H9 (cell line): ENCODE data around the gene PRPF40B. TPM values are rescaled to one million over a fixed set of nuclear protein-coding genes. Genes with fewer than 3 reads are reported as not detected.

ENCODE experiments used
- DNase-seq: peaks from one replicate; pipeline ENCODE4 v3.0.0-alpha.2; 2017
- H2AFZ ChIP-seq: one replicate; pipeline ENCODE4 v1.6.1; 2013; ENCODE audit warnings: mild to moderate bottlenecking, low read length, control low read depth, moderate library complexity
- H2AK5ac ChIP-seq: 2 replicates; pipeline ENCODE4 v1.6.1; 2013; ENCODE audit warnings: low read length, control low read depth, mixed read lengths; ENCODE audit not compliant: insufficient read length
- H2BK120ac ChIP-seq: one replicate; pipeline ENCODE4 v1.6.1; 2013; ENCODE audit warnings: low read depth, mild to moderate bottlenecking, low read length, control low read depth, inconsistent platforms; ENCODE audit not compliant: poor library complexity, severe bottlenecking
- H2BK12ac ChIP-seq: 2 replicates; pipeline ENCODE4 v1.6.1; 2013; ENCODE audit warnings: low read length, control low read depth, mixed read lengths, low read depth; ENCODE audit not compliant: insufficient read length
- H2BK15ac ChIP-seq: 2 replicates; pipeline ENCODE4 v1.6.1; 2013; ENCODE audit warnings: low read depth, low read length, control low read depth
- H2BK20ac ChIP-seq: one replicate; pipeline ENCODE4 v1.6.1; 2013; ENCODE audit warnings: low read depth, mild to moderate bottlenecking, low read length, control low read depth, inconsistent platforms; ENCODE audit not compliant: poor library complexity, severe bottlenecking
- H2BK5ac ChIP-seq: 2 replicates; pipeline ENCODE4 v1.6.1; 2013; ENCODE audit warnings: low read length, control low read depth, mixed read lengths; ENCODE audit not compliant: insufficient read length
- H3K14ac ChIP-seq: 2 replicates; pipeline ENCODE4 v1.6.1; 2013; ENCODE audit warnings: low read length, control low read depth; ENCODE audit not compliant: insufficient read depth
- H3K18ac ChIP-seq: 2 replicates; pipeline ENCODE4 v1.6.1; 2013; ENCODE audit warnings: low read depth, mild to moderate bottlenecking, mixed read lengths, low read length, control low read depth; ENCODE audit not compliant: insufficient read length
- H3K23ac ChIP-seq: 2 replicates; pipeline ENCODE4 v1.6.1; 2013; ENCODE audit warnings: low read length, control low read depth, mixed read lengths, low read depth; ENCODE audit not compliant: insufficient read length
- H3K23me2 ChIP-seq: 2 replicates; pipeline ENCODE4 v1.6.1; 2013; ENCODE audit warnings: low read depth, mild to moderate bottlenecking, mixed read lengths, low read length, control low read depth; ENCODE audit not compliant: insufficient read length, poor library complexity, severe bottlenecking
- H3K27ac ChIP-seq: 2 replicates; pipeline ENCODE4 v1.5.1; 2013; ENCODE audit warnings: low read length, control low read depth, mixed read lengths, low read depth; ENCODE audit not compliant: insufficient read length
- H3K27me3 ChIP-seq: 2 replicates; pipeline ENCODE4 v1.6.1; 2013; ENCODE audit warnings: low read length, control low read depth, inconsistent platforms; ENCODE audit not compliant: insufficient read depth
- H3K4ac ChIP-seq: 2 replicates; pipeline ENCODE4 v1.6.1; 2013; ENCODE audit warnings: low read depth, mild to moderate bottlenecking, control low read depth, inconsistent platforms, low read length, moderate library complexity
- H3K4me1 ChIP-seq: 2 replicates; pipeline ENCODE4 v1.6.1; 2013; ENCODE audit warnings: low read length, control low read depth, inconsistent platforms; ENCODE audit not compliant: insufficient read depth
- H3K4me2 ChIP-seq: 2 replicates; pipeline ENCODE4 v1.6.1; 2013; ENCODE audit warnings: low read length, control low read depth, mixed read lengths; ENCODE audit not compliant: insufficient read length, insufficient read depth
- H3K56ac ChIP-seq: 2 replicates; pipeline ENCODE4 v1.6.1; 2013; ENCODE audit warnings: low read depth, mild to moderate bottlenecking, mixed read lengths, low read length, control low read depth; ENCODE audit not compliant: insufficient read length
- H3K79me1 ChIP-seq: 2 replicates; pipeline ENCODE4 v1.6.1; 2013; ENCODE audit warnings: low read depth, mild to moderate bottlenecking, moderate library complexity, low read length, control low read depth, inconsistent platforms; ENCODE audit not compliant: insufficient read depth, poor library complexity, severe bottlenecking
- H3K79me2 ChIP-seq: 2 replicates; pipeline ENCODE4 v1.6.1; 2013; ENCODE audit warnings: low read length, control low read depth, inconsistent platforms; ENCODE audit not compliant: insufficient read depth
- H3K9ac ChIP-seq: 2 replicates; pipeline ENCODE4 v1.6.1; 2013; ENCODE audit warnings: low read length, control low read depth, mixed read lengths; ENCODE audit not compliant: insufficient read length; ENCODE audit errors: extremely low read depth
- H3K9me3 ChIP-seq: one replicate; pipeline ENCODE4 v1.6.1; 2013; ENCODE audit warnings: low read depth, low read length, inconsistent platforms; ENCODE audit not compliant: control insufficient read depth
- H3T11ph ChIP-seq: one replicate; pipeline ENCODE4 v1.6.1; 2013; ENCODE audit warnings: mild to moderate bottlenecking, low read length, control low read depth, inconsistent platforms
- H4K20me1 ChIP-seq: one replicate; pipeline ENCODE4 v1.6.1; 2013; ENCODE audit not compliant: control insufficient read depth, insufficient read length, insufficient read depth
- H4K5ac ChIP-seq: 2 replicates; pipeline ENCODE4 v1.6.1; 2013; ENCODE audit warnings: low read depth, mild to moderate bottlenecking, mixed read lengths, low read length, control low read depth; ENCODE audit not compliant: insufficient read length
- H4K8ac ChIP-seq: replicated peaks from 2 replicates; pipeline ENCODE4 v1.6.1; 2013; ENCODE audit warnings: low read length, control low read depth, mixed read lengths, low read depth; ENCODE audit not compliant: insufficient read length
- H4K91ac ChIP-seq: 2 replicates; pipeline ENCODE4 v1.6.1; 2013; ENCODE audit warnings: low read depth, mild to moderate bottlenecking, moderate library complexity, mixed read lengths, low read length, control low read depth; ENCODE audit not compliant: insufficient read length
- H3K27ac Mint-ChIP-seq, 3 experiments: 2 replicates in 2 of 3; 3 replicates in 1 of 3; pipeline ENCODE4 v1.8.0; 2020 to 2021; ENCODE audit warnings: mixed read lengths in 3 of 3, mild to moderate bottlenecking in 1 of 3, moderate library complexity in 1 of 3
- H3K27me3 Mint-ChIP-seq: 2 replicates; pipeline ENCODE4 v1.8.0; 2021; ENCODE audit warnings: low read depth, mild to moderate bottlenecking, moderate library complexity, mixed read lengths
- H3K36me3 Mint-ChIP-seq, 3 experiments: 2 replicates in 2 of 3; 3 replicates in 1 of 3; pipeline ENCODE4 v1.8.0; 2020 to 2021; ENCODE audit warnings: low read depth in 3 of 3, mixed read lengths in 3 of 3; ENCODE audit not compliant: insufficient read depth in 1 of 3
- H3K4me1 Mint-ChIP-seq, 2 experiments: 2 replicates each; pipeline ENCODE4 v1.8.0; 2020; ENCODE audit warnings: mixed read lengths in 2 of 2
- H3K4me3 Mint-ChIP-seq, 2 experiments: 2 replicates in 1 of 2; 3 replicates in 1 of 2; pipeline ENCODE4 v1.8.0; 2020 to 2021; ENCODE audit warnings: mild to moderate bottlenecking in 2 of 2, mixed read lengths in 2 of 2, moderate library complexity in 1 of 2
- H3K9me3 Mint-ChIP-seq, 2 experiments: 2 replicates in 1 of 2; 3 replicates in 1 of 2; pipeline ENCODE4 v1.8.0; 2020; ENCODE audit warnings: mild to moderate bottlenecking in 2 of 2, mixed read lengths in 2 of 2, moderate library complexity in 1 of 2
- WGBS: extraction: QIAGEN DNeasy Blood & Tissue Kit; methylation state at CpG from one replicate; pipeline ENCODE4 v1.1.7; 2013; ENCODE audit warnings: missing lambda C conversion rate, low lambda C conversion rate, mixed read lengths; ENCODE audit not compliant: insufficient read length; ENCODE audit errors: extremely low coverage; 5-methylcytosine and 5-hydroxymethylcytosine counted together
- total RNA-seq: library from RNA; stranded (reverse); gene quantifications from 2 replicates; pipeline ENCODE4 v1.2.1, GENCODE V29; 2021
- TF ChIP-seq, protein P1 (sequence below): fragments of 200-600 bp; sonication (generic); conservative IDR thresholded peaks from 3 replicates; pipeline ENCODE4 v1.8.0; 2021; ENCODE audit warnings: antibody characterized with exemption, mild to moderate bottlenecking

The PRPF40B gene
- total RNA-seq, 1 experiment from 2014 or later = 19.0 TPM

DNA sequence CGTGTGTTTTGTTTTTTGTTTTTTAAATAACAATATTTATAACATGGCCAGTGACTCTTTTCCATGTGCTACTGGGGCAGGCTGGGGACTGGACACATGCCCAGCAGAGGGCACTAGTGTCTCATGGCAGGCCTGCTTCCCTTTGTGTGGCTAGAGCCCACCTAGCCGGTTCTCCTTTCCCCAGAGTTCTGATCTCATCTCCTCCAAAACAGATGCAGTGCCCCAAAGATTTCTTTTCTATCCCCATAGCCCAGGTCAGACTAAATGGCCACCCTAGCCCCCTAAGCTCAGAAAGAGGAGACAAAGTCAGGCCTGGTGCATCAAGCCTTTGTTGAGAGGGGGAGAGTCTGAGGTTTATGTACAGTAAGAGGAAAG is 21.2 kb downstream of the PRPF40B start:
- no peak overlapping the region for H3K4me2 ChIP-seq
- no peak overlapping the region for H2BK12ac ChIP-seq
- TF ChIP-seq, protein P1, sequence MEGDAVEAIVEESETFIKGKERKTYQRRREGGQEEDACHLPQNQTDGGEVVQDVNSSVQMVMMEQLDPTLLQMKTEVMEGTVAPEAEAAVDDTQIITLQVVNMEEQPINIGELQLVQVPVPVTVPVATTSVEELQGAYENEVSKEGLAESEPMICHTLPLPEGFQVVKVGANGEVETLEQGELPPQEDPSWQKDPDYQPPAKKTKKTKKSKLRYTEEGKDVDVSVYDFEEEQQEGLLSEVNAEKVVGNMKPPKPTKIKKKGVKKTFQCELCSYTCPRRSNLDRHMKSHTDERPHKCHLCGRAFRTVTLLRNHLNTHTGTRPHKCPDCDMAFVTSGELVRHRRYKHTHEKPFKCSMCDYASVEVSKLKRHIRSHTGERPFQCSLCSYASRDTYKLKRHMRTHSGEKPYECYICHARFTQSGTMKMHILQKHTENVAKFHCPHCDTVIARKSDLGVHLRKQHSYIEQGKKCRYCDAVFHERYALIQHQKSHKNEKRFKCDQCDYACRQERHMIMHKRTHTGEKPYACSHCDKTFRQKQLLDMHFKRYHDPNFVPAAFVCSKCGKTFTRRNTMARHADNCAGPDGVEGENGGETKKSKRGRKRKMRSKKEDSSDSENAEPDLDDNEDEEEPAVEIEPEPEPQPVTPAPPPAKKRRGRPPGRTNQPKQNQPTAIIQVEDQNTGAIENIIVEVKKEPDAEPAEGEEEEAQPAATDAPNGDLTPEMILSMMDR = peak; percentile 94
- H3T11ph ChIP-seq = no peak overlapping the region
- H3K23me2 ChIP-seq = no peaks in the 10 kb centered on the region
- H3K27me3 ChIP-seq = no peaks in the 10 kb centered on the region
- no CpG with 5 or more reads among the region's 2 CpGs for WGBS
- H3K4me1 ChIP-seq = no peaks in the 10 kb centered on the region
- no peak overlapping the region for H2BK120ac ChIP-seq
- no peak overlapping the region for H4K8ac ChIP-seq
- no peak overlapping the region for H3K18ac ChIP-seq
- Mint-ChIP-seq H3K27me3 (no peaks in the 10 kb centered on the region), H3K27ac (peak overlapping the region; percentile 82 to 93 (median 85); a peak in 4 of 7 replicates), H3K4me1 (peaks cover 18 to 19% of the 10 kb centered on the region in 2 experiments), H3K36me3 (peaks cover 30 to 72% (median 62%) of the 10 kb centered on the region in 3 experiments), H3K4me3 (peak overlapping the region in 1 of 2 experiments; percentile 8; a peak in 1 of 5 replicates), H3K9me3 (no peaks in the 10 kb centered on the region)
- no peak overlapping the region for H2BK20ac ChIP-seq
- no peak overlapping the region for H3K56ac ChIP-seq
- H4K91ac ChIP-seq = no peak overlapping the region
- no peaks in the 10 kb centered on the region for H3K79me2 ChIP-seq
- no peak overlapping the region for H3K9ac ChIP-seq
- H2AK5ac ChIP-seq = no peak overlapping the region
- no peaks in the 10 kb centered on the region for H3K79me1 ChIP-seq
- no peaks in the 10 kb centered on the region for H3K9me3 ChIP-seq
- H3K23ac ChIP-seq = no peak overlapping the region
- H2AFZ ChIP-seq = no peak overlapping the region
- H4K20me1 ChIP-seq = no peaks in the 10 kb centered on the region
- no peak overlapping the region for H3K27ac ChIP-seq
- DNase-seq = peak; percentile 77
- H3K4ac ChIP-seq = no peak overlapping the region
- H2BK5ac ChIP-seq = no peak overlapping the region
- no peak overlapping the region for H3K14ac ChIP-seq
- no peak overlapping the region for H2BK15ac ChIP-seq
- H4K5ac ChIP-seq = no peak overlapping the region
